ENCODE data around the gene ISYNA1.

ISYNA1 gene

GRCh38 chr19:18431351-18432197 is 6.4 kb downstream of the ISYNA1 start:
- DNase-seq (ENCODE audit: low spot score): no peak

- DNase-seq (ENCODE audit: low spot score): no peak
These were observed 7.4 kb downstream of the ISYNA1 start for GRCh38 chr19:18430417-18431144.

DNA sequence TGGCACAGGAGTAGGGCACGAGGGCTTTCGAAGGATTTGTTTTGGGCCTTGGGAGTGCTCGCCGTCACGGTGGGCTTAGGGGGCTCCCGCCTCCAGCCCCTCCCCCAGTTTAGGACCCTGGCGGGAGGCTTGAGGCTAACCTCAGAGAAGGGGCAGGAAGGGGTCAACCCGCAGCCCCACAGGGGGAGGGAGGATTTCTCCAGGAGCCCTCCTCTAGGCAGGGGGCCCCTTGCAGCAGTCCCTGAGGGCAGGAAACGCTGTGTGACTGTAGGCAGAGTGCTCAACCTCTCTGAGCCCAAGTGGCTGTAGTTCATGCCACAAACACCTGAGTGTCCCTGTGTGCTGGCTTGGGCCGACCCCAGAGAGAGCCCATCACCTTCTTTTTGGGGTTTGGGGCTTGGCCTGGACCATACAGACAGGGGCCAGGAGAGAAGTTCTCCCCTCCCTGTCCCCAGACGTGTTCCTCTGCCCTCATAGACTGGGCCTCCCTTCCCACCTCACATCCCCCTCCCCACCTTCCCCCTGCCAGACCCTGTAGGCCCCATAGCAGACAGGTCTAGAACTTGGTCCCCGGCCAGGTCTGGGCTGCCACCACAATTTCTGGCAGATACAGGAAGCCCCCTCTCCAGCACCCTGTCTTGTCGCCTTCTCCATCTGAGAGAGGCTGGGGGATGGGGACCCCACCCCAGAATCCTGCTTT is 8.1 kb downstream of the ISYNA1 start:
- DNase-seq (ENCODE audit: low spot score): no peak

GRCh38 chr19:18428787-18429674 is 8.9 kb downstream of the ISYNA1 start:
- DNase-seq (ENCODE audit: low spot score): peak; percentile 97

- DNase-seq (ENCODE audit: low spot score): peak; percentile 64
These were observed 9.7 kb downstream of the ISYNA1 start for GRCh38 chr19:18428173-18428786.

- DNase-seq (ENCODE audit: low spot score): no peak
These were observed 10.2 kb downstream of the ISYNA1 start for GRCh38 chr19:18427743-18428113.

DNA sequence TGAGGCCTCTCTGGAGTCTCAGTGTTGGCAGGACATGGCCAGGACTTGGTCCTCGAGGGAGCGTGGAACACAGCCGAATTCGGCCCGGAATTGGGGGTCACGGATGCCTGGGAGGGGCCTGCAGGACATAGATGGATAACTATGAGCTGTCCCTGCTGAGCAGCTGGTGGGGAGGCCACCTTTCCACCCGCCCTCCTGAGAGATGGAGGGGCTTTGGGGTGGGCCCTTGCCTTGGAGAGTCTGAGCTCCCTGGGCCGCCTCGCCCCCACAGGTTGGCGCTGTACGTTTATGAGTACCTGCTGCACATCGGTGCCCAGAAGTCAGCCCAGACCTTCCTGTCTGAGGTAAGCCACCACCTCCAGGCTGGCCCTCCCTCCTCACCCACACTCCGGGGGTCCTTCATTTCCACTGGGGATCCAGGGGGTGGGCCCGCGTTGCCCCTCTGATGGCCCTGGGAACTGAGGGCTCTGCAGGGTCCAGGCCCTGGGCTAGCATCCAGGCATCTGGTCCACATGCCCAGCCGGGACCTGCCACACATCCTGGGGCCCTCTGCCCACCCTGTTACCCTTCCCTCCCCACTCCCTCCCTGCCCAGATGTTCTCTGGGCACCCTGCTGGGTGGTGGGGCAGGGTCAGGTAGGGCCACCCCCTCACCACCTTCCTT is 10.7 kb downstream of the ISYNA1 start:
- no peak for DNase-seq (ENCODE audit: low spot score)

- no peak for DNase-seq (ENCODE audit: low spot score)
These were observed 11.5 kb downstream of the ISYNA1 start for GRCh38 chr19:18426416-18426767.

DNA sequence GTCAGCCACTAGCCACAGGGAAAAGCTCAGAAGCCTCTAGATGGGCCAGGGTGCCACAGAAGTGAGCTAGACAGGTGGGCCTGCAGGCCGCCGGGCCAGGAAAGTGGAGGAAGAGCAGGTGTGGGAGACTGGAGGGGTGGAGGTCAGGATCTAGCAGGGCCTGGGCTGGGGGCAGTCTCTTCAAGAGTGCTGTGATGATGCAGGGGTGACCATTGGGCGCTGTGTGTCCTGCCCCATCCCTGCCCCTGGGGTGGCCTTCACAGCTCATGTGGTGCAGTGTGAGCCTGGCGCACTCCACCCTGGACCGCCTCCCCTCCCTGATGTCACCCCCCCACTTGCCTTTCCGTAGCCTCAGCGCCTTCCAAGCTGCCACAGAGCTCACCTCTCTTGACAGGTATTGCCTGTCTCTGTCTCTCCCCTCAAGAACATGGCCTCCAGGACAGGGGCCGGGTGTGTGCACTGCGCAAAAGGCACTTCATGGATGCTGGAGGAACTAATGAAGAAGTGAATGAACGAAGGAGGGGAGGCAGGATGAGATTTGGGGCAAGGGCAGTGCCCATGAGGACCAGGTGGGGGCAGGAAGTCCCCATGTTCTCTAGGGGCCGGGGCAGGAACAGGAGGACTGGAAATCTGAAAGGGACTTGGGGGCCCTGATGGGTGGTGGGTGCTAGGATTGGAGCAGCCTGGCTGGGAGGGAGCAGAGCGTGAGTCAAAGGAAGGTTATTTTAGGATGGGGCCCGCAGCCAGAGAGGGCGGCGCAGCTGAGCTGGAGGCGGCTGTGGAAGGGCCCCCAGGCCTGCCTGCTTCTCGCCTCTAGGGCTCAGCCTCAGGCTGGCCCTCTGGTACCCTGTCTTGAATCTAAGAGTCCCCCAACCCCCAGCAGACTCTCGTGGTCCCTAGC is 12.2 kb downstream of the ISYNA1 start:
- DNase-seq (ENCODE audit: low spot score): no peak

- DNase-seq (ENCODE audit: low spot score): no peak
These were observed 12.9 kb downstream of the ISYNA1 start for GRCh38 chr19:18424890-18425514.

DNA sequence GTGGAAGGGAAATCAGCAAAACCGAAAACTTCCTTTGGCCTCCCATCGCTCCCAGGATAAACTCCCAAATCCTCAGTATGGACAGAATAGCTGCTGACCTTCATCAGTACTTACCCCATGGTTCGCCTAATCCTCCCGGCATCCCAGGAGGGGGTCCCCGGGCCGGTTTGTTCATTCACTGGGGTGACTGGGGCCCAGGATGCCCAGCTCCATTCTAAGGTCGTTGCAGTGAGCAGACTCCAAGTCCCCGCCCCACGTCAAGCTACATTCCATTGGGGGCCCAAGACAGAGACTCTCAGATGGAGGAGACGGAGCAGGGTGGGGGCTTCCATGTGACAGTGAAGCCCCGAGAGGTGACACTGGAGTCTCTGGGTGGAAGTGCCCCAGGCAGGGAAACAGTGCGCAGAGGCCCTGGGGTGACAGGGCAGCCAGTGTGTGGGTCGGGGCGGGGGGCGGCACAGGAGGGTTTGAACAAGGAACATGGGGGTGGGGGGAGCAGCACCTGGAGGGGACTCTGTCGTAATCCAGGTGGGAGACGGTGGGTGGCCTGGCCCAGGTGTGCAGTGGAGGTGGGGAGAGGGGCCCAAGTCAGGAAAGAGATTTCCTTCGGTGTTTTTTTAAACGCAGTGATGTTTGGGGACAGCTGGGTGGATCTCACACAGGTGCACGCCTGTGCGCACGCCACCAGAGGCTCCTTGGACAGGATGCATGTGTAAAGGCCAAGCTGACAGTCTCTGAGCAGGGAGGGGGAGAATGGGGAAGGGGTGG is 13.6 kb downstream of the ISYNA1 start:
- DNase-seq (ENCODE audit: low spot score): no peak

DNA sequence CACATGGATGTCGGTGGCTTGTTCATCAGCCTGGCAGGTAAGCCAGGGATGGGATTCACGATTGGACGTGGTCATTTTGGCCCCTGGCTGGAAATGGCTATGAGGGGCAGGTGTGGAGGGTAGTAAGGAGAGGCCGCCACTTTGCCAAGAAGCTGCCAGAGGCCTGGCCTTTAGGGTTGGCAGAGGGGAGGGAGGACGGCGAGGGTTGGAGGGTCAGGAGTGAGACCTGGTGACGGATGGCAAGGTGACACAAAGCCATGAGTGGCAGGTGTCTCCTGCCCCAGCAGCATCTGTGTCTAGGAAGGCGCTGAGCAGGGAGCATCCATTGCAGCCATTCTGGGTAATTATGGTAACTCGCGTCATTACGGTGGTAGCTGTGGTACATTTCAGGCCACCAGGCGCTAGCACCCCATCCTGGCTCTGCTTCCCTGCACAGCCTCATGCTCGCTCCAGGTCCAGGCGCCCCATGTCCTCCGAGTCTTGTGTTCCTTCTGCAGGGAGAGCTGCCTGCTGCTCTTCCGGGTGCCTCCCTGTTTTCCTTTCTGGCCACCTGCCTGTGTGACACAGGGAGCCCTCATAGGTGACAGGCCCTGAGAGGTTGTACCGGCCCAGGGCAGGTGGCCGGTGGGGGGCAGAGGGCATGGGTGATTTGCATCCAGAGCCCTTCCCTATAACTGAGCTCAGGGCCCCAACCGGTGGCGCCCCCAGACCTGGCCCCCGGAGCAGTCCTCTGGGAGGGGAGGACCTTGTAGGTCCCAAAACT is 14.5 kb downstream of the ISYNA1 start:
- DNase-seq (ENCODE audit: low spot score): no peak

GRCh38 chr19:18422530-18423191 is 15.3 kb downstream of the ISYNA1 start:
- no peak for DNase-seq (ENCODE audit: low spot score)

DNA sequence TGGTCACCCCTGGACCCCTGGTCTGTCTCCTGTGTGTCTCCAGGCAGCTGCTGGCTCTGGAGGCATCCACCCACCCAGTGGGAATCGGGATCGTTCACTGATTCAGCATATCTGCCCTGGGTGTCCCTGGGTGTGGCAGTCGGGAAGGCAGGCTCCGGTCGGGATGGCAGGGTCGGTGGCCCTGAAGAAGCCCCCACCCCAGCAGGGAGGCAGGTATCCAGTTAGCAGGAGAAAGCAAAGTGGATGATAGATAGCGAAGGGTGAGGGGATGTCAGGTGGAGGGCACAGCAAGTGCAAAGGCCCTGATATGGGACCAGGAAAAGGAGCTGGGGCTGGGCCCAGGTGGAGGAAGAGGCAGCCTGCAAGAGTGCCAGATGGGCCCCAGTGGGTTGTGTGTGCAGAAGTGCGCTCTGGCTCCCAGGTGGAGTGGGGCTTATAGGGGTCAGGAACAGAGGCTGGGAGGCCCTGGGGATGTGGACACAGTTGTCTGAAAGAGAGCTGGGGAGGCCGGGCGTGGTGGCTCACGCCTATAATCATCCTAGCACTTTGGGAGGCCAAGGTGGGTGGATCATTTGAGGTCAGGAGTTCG is 16.5 kb downstream of the ISYNA1 start:
- no peak for DNase-seq (ENCODE audit: low spot score)

DNA sequence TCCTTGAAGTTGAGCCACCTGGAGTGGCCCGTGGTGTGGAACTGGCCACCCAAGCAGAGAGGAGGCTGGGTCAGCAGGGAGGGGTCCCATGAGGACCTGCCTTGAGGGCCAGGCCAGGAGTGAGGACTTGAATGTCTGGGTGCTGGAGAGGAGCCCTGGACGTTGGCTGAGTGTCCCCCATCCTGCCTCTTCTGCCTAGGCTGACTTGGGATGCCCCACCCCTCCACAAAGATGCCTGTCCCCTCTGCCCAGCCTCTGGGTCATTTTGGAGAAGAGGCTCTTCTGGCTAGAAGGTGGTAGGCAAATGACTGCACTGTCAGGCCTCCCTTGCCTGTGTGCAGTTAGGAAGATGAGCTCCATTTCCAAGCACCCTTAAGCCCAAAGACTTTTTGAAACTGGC is 17.0 kb downstream of the ISYNA1 start:
- no peak for DNase-seq (ENCODE audit: low spot score)

DNA sequence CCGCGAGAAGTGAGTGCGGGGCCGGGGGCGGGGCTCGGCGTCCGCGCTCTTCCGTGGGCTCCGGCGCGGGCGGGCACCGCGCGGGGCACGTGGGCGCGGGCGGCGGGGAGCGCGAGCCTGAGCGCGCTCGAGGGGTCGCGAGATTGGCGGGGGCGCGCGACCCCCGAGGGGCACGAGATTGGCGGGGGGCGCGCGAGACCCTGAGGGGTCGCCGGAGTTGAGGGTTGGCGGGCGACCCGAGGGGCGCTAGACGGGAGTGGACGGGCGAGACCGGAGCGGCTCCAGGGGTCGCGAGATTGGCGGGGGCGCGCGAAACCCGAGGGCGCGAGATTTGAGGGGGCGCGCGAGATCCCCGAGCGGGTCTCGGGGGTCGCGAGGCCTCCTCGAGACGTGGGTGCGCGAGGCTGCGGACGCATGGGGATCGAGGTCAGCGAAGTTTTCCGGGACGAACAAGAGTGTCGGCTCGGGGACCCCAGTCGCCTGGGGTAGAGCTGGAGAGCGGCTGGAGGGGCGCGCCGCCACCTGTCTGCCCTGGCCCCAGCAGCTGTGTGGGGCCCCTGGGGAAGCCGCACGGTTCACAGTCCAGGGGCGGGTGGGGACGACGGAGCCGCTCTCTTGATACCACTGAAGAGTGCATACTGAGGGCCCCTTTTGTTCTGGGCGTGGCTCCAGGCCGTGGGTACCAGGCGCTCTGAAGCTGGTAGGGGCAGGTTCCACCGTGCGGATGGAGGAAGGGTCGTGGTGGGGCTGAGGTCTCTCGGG is 18.1 kb downstream of the ISYNA1 start:
- peak; percentile 64 for DNase-seq (ENCODE audit: low spot score)
